Vagina (tissue), 2 donors: Measurements from ENCODE around the gene AGER. TPM values are rescaled to one million over a fixed set of nuclear protein-coding genes. Genes with fewer than 3 reads are reported as not detected.
"Not testable (repeated sequence)": the region's sequence is repeated elsewhere in the genome, so short reads cannot be mapped to it uniquely, and the experiment has no call there.

ENCODE experiments used
- DNase-seq, 2 donors: peaks; one replicate each; pipeline ENCODE4 v3.0.0-alpha.2; 2017; ENCODE audit errors: extremely low spot score in 2 of 2
- H3K27ac ChIP-seq: fragments of 200-600 bp; sonication (generic); one replicate; pipeline ENCODE4 v1.5.1; 2019
- H3K27me3 ChIP-seq: fragments of 200-600 bp; sonication (generic); one replicate; pipeline ENCODE4 v1.5.1; 2019
- H3K36me3 ChIP-seq, 2 donors: fragments of 200-600 bp; sonication (generic); one replicate each; pipeline ENCODE4 v1.5.1; 2017 to 2019
- H3K4me1 ChIP-seq: fragments of 200-600 bp; sonication (generic); one replicate; pipeline ENCODE4 v1.5.1; 2019
- H3K4me3 ChIP-seq, 2 donors: fragments of 200-600 bp; sonication (generic); 1 replicate in 1 of 2; 2 replicates in 1 of 2; pipeline ENCODE4 v1.5.1; 2016 to 2019
- H3K9me3 ChIP-seq: fragments of 200-600 bp; sonication (generic); one replicate; pipeline ENCODE4 v1.5.1; 2019
- POLR2A ChIP-seq, 2 donors: fragments of 450-650 bp; IDR thresholded peaks; one replicate each; pipeline ENCODE4 v1.6.1; 2017; ENCODE audit warnings: antibody characterized with exemption in 2 of 2, mild to moderate bottlenecking in 2 of 2, moderate library complexity in 2 of 2
- POLR2AphosphoS5 ChIP-seq, 2 donors: sonication (generic); formaldehyde crosslinking; IDR thresholded peaks; one replicate each; pipeline ENCODE4 v1.9.0; 2017; ENCODE audit warnings: antibody characterized with exemption in 2 of 2, mild to moderate bottlenecking in 2 of 2, low read depth in 1 of 2; ENCODE audit not compliant: insufficient read depth in 1 of 2
- intact Hi-C: fragments of 100-400 bp; cut with DNase I; formaldehyde crosslinking; loops from one replicate; pipeline ENCODE4 v1.15.1; 2023
- total RNA-seq: library from RNA; depleted of rRNA; stranded (reverse); fragments of >200 nt; gene quantifications from one replicate; pipeline ENCODE4 v1.2.3, GENCODE V29; 2016
- TF ChIP-seq, protein P1 (sequence below), 3 experiments: fragments of 450-650 bp in 2 of 3; fragments of 200-600 bp in 1 of 3; sonication (generic) in 1 of 3; IDR thresholded peaks; one replicate each; pipeline ENCODE4 v1.5.1; 2017 to 2019; ENCODE audit warnings: antibody characterized with exemption in 3 of 3, mild to moderate bottlenecking in 2 of 3, moderate library complexity in 2 of 3

Gene AGER
- total RNA-seq, 1 donor from 2014 or later, result 8.1 TPM

DNA sequence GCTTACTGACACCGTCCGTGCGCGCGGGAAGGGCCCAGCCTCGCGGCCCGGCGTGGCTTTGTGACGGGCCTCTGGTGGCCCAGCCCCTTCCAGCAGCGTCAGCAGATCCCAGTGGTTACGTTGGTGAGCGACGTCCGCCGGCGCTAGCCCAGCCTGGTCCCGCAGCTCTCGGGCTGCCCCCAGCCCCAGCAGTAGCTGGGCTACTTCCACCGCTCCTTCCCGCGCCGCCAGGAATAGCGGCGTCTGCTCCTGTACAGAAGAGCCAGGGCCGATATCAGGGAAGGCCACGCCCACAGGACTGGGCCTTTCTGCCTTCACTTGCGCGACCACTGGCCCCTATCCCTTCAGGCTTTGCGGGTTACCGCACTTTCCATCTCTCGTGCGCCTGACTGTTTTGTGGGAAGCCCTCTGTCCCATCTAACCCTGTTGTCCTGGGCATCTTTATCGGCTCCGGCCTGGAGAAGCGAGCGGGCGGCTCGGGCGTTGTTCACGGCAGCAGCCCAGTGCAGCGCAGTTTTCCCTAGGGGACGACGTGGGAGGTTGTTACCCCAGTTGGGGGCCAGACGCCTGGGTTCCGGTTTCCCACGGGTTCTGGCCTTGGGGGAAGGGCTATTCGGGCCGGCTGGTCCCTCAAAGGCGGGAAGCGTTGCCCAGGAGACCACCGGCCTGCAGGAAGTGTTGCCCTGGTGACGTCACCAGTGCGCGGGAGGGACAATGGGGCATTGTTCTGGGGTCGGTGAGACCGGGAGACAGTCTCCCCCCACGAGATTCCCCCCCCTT is 12.0 kb upstream of the AGER start:
- Histone ChIP-seq H3K9me3 (no peaks in the 10 kb centered on the region), H3K36me3 (no peaks in the 10 kb centered on the region), H3K27ac (peak overlapping the region; percentile 99), H3K4me1 (peaks cover 37% of the 10 kb centered on the region), H3K27me3 (no peaks in the 10 kb centered on the region), H3K4me3 (peak overlapping the region; percentile 72 to 87)
- intact Hi-C loops, result loop anchor here (5.0 kb wide), 1 partner anchor 79 kb away; no protein-coding TSS in a partner anchor
- TF ChIP-seq, protein P1, sequence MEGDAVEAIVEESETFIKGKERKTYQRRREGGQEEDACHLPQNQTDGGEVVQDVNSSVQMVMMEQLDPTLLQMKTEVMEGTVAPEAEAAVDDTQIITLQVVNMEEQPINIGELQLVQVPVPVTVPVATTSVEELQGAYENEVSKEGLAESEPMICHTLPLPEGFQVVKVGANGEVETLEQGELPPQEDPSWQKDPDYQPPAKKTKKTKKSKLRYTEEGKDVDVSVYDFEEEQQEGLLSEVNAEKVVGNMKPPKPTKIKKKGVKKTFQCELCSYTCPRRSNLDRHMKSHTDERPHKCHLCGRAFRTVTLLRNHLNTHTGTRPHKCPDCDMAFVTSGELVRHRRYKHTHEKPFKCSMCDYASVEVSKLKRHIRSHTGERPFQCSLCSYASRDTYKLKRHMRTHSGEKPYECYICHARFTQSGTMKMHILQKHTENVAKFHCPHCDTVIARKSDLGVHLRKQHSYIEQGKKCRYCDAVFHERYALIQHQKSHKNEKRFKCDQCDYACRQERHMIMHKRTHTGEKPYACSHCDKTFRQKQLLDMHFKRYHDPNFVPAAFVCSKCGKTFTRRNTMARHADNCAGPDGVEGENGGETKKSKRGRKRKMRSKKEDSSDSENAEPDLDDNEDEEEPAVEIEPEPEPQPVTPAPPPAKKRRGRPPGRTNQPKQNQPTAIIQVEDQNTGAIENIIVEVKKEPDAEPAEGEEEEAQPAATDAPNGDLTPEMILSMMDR (IDR thresholded peaks at IDR 0.05), result no peak
- peak in 1 of 2 donors; percentile 100 for TF ChIP-seq POLR2AphosphoS5 (IDR thresholded peaks at IDR 0.05; ENCODE audit: insufficient read depth in 1 of 2, low read depth in 1 of 2)
- peak; percentile 81 to 98 for TF ChIP-seq POLR2A (IDR thresholded peaks at IDR 0.05)
- peak in 1 of 2 donors; percentile 97 for DNase-seq

DNA sequence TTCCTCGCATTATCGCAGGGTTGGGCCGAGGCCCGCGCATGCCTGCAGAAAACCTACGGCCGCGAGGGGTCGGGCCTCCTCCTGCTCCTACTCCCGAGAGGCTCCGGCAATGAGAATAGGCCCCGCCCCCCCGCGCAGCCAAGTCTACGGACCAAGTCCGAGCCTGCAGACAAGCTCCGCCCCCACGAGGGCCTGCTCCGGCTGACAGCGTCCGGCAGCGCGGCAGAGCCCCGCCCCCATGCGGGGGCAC is 11.5 kb upstream of the AGER start:
- H3K4me1 ChIP-seq, result peaks cover 43% of the 10 kb centered on the region
- H3K27me3 ChIP-seq, result no peaks in the 10 kb centered on the region
- H3K36me3 ChIP-seq, result no peaks in the 10 kb centered on the region
- H3K4me3 ChIP-seq, result peak overlapping the region; percentile 72 to 87
- no peaks in the 10 kb centered on the region for H3K9me3 ChIP-seq
- H3K27ac ChIP-seq, result peak overlapping the region; percentile 99
- no peak for TF ChIP-seq POLR2A (IDR thresholded peaks at IDR 0.05)
- peak in 1 of 2 donors; percentile 92 for TF ChIP-seq POLR2AphosphoS5 (IDR thresholded peaks at IDR 0.05; ENCODE audit: insufficient read depth in 1 of 2, low read depth in 1 of 2)
- TF ChIP-seq, protein P1 (IDR thresholded peaks at IDR 0.05), result peak in 2 of 3 experiments; percentile 22 to 58
- DNase-seq, result peak; percentile 100
- intact Hi-C loops, result loop anchor here (5.0 kb wide), 1 partner anchor 78 kb away; no protein-coding TSS in a partner anchor

DNA sequence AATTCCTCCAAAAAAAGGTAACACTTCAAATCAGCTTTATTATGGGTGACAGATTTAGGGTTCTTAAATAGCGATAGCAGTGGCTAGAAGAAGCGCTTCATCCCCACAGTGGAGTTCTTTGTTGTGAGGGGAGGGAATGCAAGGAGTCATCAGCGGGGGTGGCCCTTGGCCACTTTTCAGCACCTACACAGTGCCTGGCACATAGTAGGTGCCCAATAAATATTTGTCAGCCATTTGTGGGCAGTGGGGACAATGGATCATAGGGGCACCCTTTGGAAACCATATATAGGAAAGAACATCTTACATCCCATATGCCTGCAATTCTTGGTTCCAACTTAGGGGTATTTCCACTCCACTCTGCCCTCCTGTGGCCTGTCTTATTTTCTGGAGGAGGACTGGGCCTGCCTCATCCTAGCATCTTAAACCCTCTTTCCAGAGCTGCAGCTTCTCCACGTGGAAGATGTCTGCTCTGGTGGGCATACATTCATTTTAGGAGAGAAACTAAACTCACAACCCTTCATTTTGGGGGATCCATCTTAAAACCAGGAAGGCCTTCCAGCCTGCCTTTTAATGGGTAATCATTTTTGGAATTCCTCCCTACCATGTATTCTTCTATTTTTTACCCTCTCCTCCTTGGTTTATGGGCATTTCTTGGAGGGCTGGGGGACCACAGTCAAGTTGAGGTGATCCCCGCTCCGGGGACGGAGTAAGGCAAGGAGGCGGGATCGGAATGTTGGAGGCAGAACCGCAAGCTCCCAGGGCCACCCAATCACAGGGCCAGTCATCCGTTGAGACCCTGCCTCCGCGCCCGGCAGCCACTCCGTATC is 11.0 kb upstream of the AGER start:
- no peaks in the 10 kb centered on the region for H3K9me3 ChIP-seq
- TF ChIP-seq POLR2A (IDR thresholded peaks at IDR 0.05), result peak in 1 of 2 donors; percentile 98
- no peak for TF ChIP-seq POLR2AphosphoS5 (IDR thresholded peaks at IDR 0.05; ENCODE audit: insufficient read depth in 1 of 2, low read depth in 1 of 2)
- TF ChIP-seq, protein P1 (IDR thresholded peaks at IDR 0.05), result peak in 2 of 3 experiments; percentile 11 to 33
- H3K4me1 ChIP-seq, result peaks cover 46% of the 10 kb centered on the region
- no peak for DNase-seq
- intact Hi-C loops, result loop anchor here (5.0 kb wide), 1 partner anchor 78 kb away; no protein-coding TSS in a partner anchor
- H3K27me3 ChIP-seq, result no peaks in the 10 kb centered on the region
- H3K27ac ChIP-seq, result peak overlapping the region; percentile 99
- H3K4me3 ChIP-seq, result peak overlapping the region; percentile 40 to 72
- no peaks in the 10 kb centered on the region for H3K36me3 ChIP-seq

DNA sequence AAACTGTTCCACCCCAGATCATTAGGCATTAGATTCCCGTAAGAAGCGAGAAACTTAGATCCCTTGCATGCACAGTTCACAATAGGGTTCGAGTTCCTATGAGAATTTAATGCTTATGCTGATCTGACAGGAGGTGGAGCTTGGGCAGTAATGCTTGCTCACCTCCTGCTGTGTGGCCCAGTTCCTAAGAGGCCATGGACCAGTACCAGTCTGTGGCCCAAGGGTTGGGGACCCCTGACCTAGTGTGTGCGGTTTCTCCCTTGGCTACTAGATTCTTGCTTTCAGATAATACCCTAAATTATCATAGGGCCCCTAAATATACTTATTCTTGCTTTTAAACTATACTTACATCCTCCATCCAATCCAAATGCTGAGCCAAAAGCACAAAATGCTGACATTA is 10.3 kb upstream of the AGER start:
- Histone ChIP-seq H3K4me3 (no peak overlapping the region), H3K27ac (peak overlapping the region; percentile 99), H3K4me1 (peaks cover 48% of the 10 kb centered on the region), H3K36me3 (no peaks in the 10 kb centered on the region), H3K9me3 (no peaks in the 10 kb centered on the region), H3K27me3 (no peaks in the 10 kb centered on the region)
- TF ChIP-seq POLR2A (IDR thresholded peaks at IDR 0.05) (no peak), POLR2AphosphoS5 (IDR thresholded peaks at IDR 0.05; ENCODE audit: insufficient read depth in 1 of 2, low read depth in 1 of 2) (no peak)
- TF ChIP-seq, protein P1 (IDR thresholded peaks at IDR 0.05), result no peak
- DNase-seq, result no peak
- intact Hi-C loops, result no loop called here

DNA sequence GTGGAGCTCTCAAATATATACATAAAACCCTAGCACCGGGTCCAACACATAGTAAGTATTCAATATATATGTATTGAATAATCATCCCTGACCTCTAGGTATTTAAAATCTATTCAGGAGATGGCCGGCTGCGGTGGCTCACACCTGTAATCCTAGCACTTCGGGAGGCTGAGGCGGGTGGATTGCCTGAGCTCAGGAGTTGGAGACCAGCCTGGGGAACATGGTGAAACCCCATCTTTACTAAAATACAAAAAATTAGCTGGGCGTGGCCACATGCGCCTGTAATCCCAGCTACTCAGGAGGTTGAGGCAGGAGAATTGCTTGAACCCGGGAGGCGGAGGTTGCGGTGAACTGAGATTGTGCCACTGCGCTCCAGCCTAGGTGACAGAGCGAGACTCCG is 9.0 kb upstream of the AGER start:
- Histone ChIP-seq H3K27ac (peak overlapping the region; percentile 99), H3K4me3 (peak overlapping the region in 1 of 2 donors; percentile 85), H3K4me1 (peaks cover 61% of the 10 kb centered on the region)
- H3K36me3 ChIP-seq, H3K9me3 ChIP-seq, intact Hi-C loops, H3K27me3 ChIP-seq, DNase-seq: not testable (repeated sequence)
